IMR-90 (cell line): Measurements from ENCODE around the gene BLVRB. TPM values are rescaled to one million over a fixed set of nuclear protein-coding genes. Genes with fewer than 3 reads are reported as not detected.
A peak's percentile ranks its signal among the peaks of the same experiment; 100 is the strongest.

Experiments
- ATAC-seq: fragments of 200-7000 bp; cut with Tn5 transposase; 2 replicates; pipeline ENCODE4 v1.9.1; 2020; ENCODE audit warnings: low read depth, mild to moderate bottlenecking, moderate library complexity
- BruUV-seq: library from RNA; stranded (reverse); fragments of 400-500 nt; replicated peaks from 2 replicates; lab custom pipeline; 2021; lab: Mats Ljungman, UMichigan
- CTCF ChIA-PET: fragments of 300-600 bp; formaldehyde crosslinking; extraction: SDS; loops from one replicate; lab custom pipeline; 2021; ENCODE audit warnings: antibody characterized with exemption; lab: Yijun Ruan, JAX
- POLR2A ChIA-PET: fragments of 300-600 bp; sonication (Branson Sonifier 250); formaldehyde crosslinking; loops from one replicate; lab custom pipeline; 2022; ENCODE audit warnings: antibody characterized with exemption; ENCODE audit not compliant: unreplicated experiment; lab: Charles Lee
- DNase-seq: peaks from one replicate; pipeline ENCODE4 v3.0.0; 2013
- H2AFZ ChIP-seq: replicated peaks from 2 replicates; pipeline ENCODE3; 2013; ENCODE audit warnings: low read length, mild to moderate bottlenecking; ENCODE audit not compliant: poor library complexity
- H2AK5ac ChIP-seq: 2 replicates; pipeline ENCODE4 v1.6.1; 2013; ENCODE audit warnings: low read depth, low read length, inconsistent platforms
- H2AK9ac ChIP-seq: replicated peaks from 2 replicates; pipeline ENCODE3; 2013; ENCODE audit warnings: mild to moderate bottlenecking, low read depth, low read length, moderate library complexity; ENCODE audit not compliant: poor library complexity
- H2BK120ac ChIP-seq: 2 replicates; pipeline ENCODE4 v1.6.1; 2013; ENCODE audit warnings: low read depth, low read length, inconsistent platforms
- H2BK15ac ChIP-seq: 3 replicates; pipeline ENCODE4 v1.6.1; 2013; ENCODE audit warnings: low read depth, low read length, inconsistent platforms
- H2BK20ac ChIP-seq: 2 replicates; pipeline ENCODE4 v1.6.1; 2013; ENCODE audit warnings: low read depth, mild to moderate bottlenecking, inconsistent platforms, low read length, moderate library complexity
- H2BK5ac ChIP-seq: 2 replicates; pipeline ENCODE4 v1.6.1; 2013; ENCODE audit warnings: mild to moderate bottlenecking, low read depth, low read length, inconsistent platforms; ENCODE audit not compliant: poor library complexity, severe bottlenecking
- H3K14ac ChIP-seq: replicated peaks from 2 replicates; pipeline ENCODE4 v1.6.1; 2013; ENCODE audit warnings: low read depth, low read length, inconsistent platforms
- H3K18ac ChIP-seq: 2 replicates; pipeline ENCODE4 v1.6.1; 2013; ENCODE audit warnings: low read depth, low read length, control low read depth
- H3K23ac ChIP-seq: 2 replicates; pipeline ENCODE4 v1.6.1; 2013; ENCODE audit warnings: low read depth, low read length, inconsistent platforms
- H3K27ac ChIP-seq: 2 replicates; pipeline ENCODE4 v1.5.1; 2013; ENCODE audit warnings: mild to moderate bottlenecking, control low read depth, low read length; ENCODE audit not compliant: insufficient read depth
- H3K27me3 ChIP-seq: 2 replicates; pipeline ENCODE4 v1.6.1; 2013; ENCODE audit warnings: low read length; ENCODE audit not compliant: control insufficient read depth, insufficient read depth
- H3K36me3 ChIP-seq: 2 replicates; pipeline ENCODE4 v1.6.1; 2013; ENCODE audit warnings: low read length, mixed read lengths; ENCODE audit not compliant: control insufficient read depth, insufficient read depth
- H3K4ac ChIP-seq: 2 replicates; pipeline ENCODE4 v1.6.1; 2013; ENCODE audit warnings: low read depth, low read length, inconsistent platforms
- H3K4me1 ChIP-seq: 2 replicates; pipeline ENCODE4 v1.6.1; 2013; ENCODE audit warnings: low read length, mixed read lengths; ENCODE audit not compliant: control insufficient read depth, insufficient read depth
- H3K4me2 ChIP-seq: 2 replicates; pipeline ENCODE4 v1.6.1; 2013; ENCODE audit warnings: low read depth, mild to moderate bottlenecking, control low read depth, low read length, moderate library complexity
- H3K4me3 ChIP-seq: 2 replicates; pipeline ENCODE4 v1.5.1; 2013; ENCODE audit warnings: low read depth, mild to moderate bottlenecking, control low read depth, low read length, moderate library complexity; ENCODE audit not compliant: insufficient read depth
- H3K56ac ChIP-seq: 2 replicates; pipeline ENCODE4 v1.6.1; 2013; ENCODE audit warnings: low read length, inconsistent platforms; ENCODE audit not compliant: insufficient read depth; ENCODE audit errors: extremely low read depth
- H3K79me1 ChIP-seq, 2 experiments: 2 replicates each; pipeline ENCODE4 v1.6.1; 2013; ENCODE audit warnings: low read length in 2 of 2, inconsistent platforms in 1 of 2, low read depth in 1 of 2
- H3K9ac ChIP-seq: 2 replicates; pipeline ENCODE4 v1.6.1; 2013; ENCODE audit warnings: low read depth, low read length, control low read depth
- H3K9me1 ChIP-seq: 2 replicates; pipeline ENCODE4 v1.6.1; 2013; ENCODE audit warnings: low read length, inconsistent platforms; ENCODE audit not compliant: insufficient read depth
- H3K9me3 ChIP-seq: 2 replicates; pipeline ENCODE4 v1.6.1; 2013; ENCODE audit warnings: low read length; ENCODE audit not compliant: control insufficient read depth, insufficient read depth
- H4K20me1 ChIP-seq: 2 replicates; pipeline ENCODE4 v1.6.1; 2013; ENCODE audit warnings: low read length, inconsistent platforms; ENCODE audit not compliant: insufficient read depth
- H4K5ac ChIP-seq: 2 replicates; pipeline ENCODE4 v1.6.1; 2013; ENCODE audit warnings: mild to moderate bottlenecking, low read depth, low read length, control low read depth
- H4K8ac ChIP-seq, 2 experiments: 2 replicates each; pipeline ENCODE4 v1.6.1; 2013; ENCODE audit warnings: low read depth in 2 of 2, low read length in 2 of 2, control low read depth in 1 of 2, inconsistent platforms in 1 of 2
- H4K91ac ChIP-seq: 2 replicates; pipeline ENCODE4 v1.6.1; 2013; ENCODE audit warnings: low read depth, low read length, inconsistent platforms; ENCODE audit not compliant: insufficient read depth
- CEBPB ChIP-seq: IDR thresholded peaks from 2 replicates; pipeline ENCODE4 v1.6.1; 2012; ENCODE audit warnings: low read depth, low read length, improper control_type of control experiment
- MAFK ChIP-seq: IDR thresholded peaks from 2 replicates; pipeline ENCODE4 v1.6.1; 2012; ENCODE audit warnings: low read depth, low read length, improper control_type of control experiment
- MXI1 ChIP-seq: IDR thresholded peaks from 2 replicates; pipeline ENCODE4 v1.6.1; 2012; ENCODE audit warnings: low read depth, mild to moderate bottlenecking, low read length, moderate library complexity, borderline replicate concordance
- POLR2A ChIP-seq: IDR thresholded peaks from 2 replicates; pipeline ENCODE4 v1.6.1; 2012; ENCODE audit warnings: mild to moderate bottlenecking, low read depth, low read length
- RAD21 ChIP-seq: IDR thresholded peaks from 2 replicates; pipeline ENCODE4 v1.6.1; 2012; ENCODE audit warnings: low read length, improper control_type of control experiment
- RCOR1 ChIP-seq: IDR thresholded peaks from 2 replicates; pipeline ENCODE4 v1.6.1; 2012; ENCODE audit warnings: mild to moderate bottlenecking, low read length, improper control_type of control experiment; ENCODE audit not compliant: insufficient replicate concordance
- RFX5 ChIP-seq: IDR thresholded peaks from 2 replicates; pipeline ENCODE4 v1.8.0; 2012; ENCODE audit warnings: low read depth, mild to moderate bottlenecking, low read length, moderate library complexity
- SMC3 ChIP-seq: fragments of 150-350 bp; IDR thresholded peaks from 2 replicates; pipeline ENCODE4 v1.6.1; 2016; ENCODE audit warnings: low read depth, mild to moderate bottlenecking, antibody characterized with exemption, low read length, moderate library complexity
- WGBS, 2 experiments: methylation state at CpG; one replicate each; pipeline versions ENCODE4 v1.1.5 to v1.1.7; 2013; ENCODE audit warnings: missing lambda C conversion rate in 2 of 2; ENCODE audit not compliant: insufficient read length in 1 of 2; ENCODE audit errors: extremely low coverage in 2 of 2; 5-methylcytosine and 5-hydroxymethylcytosine counted together
- dilution Hi-C: fragments of 300-500 bp; cut with HindIII; formaldehyde crosslinking; loops from one replicate; pipeline ENCODE4 v1.14.3; 2018; ENCODE audit warnings: low sequenced_read_pairs; ENCODE audit not compliant: unreplicated experiment
- in situ Hi-C: fragments of 300-500 bp; cut with MboI; formaldehyde crosslinking; loops from 3 replicates; pipeline ENCODE4 v1.14.3; 2019; ENCODE audit warnings: low sequenced_read_pairs, inconsistent platforms, mixed read lengths
- intact Hi-C: fragments of 100-400 bp; cut with micrococcal nuclease; formaldehyde crosslinking; loops from 2 replicates; pipeline ENCODE4 v1.10.0; 2022
- polyA plus RNA-seq, 3 experiments: library from polyadenylated mRNA; depleted of rRNA; stranded (reverse); fragments of >200 nt; gene quantifications; 2 replicates each; pipeline ENCODE4 v1.2.3, GENCODE V29; 2012; ENCODE audit warnings: low replicate concordance in 1 of 3
- total RNA-seq: library from RNA; depleted of rRNA; stranded (reverse); fragments of >200 nt; gene quantifications from 2 replicates; pipeline ENCODE4 v1.2.3, GENCODE V29; 2012
- TF ChIP-seq, protein P1 (sequence below): fragments of 150-350 bp; IDR thresholded peaks from 2 replicates; pipeline ENCODE4 v1.6.1; 2016; ENCODE audit warnings: low read depth, mild to moderate bottlenecking, low read length, moderate library complexity, borderline replicate concordance
- TF ChIP-seq, protein P2 (sequence below): fragments of 150-350 bp; IDR thresholded peaks from 2 replicates; pipeline ENCODE4 v1.6.1; 2017; ENCODE audit warnings: mild to moderate bottlenecking, antibody characterized with exemption, low read length, low read depth

Gene BLVRB
- total and polyA plus RNA-seq, 2 of the 4 experiments (the other 2 are of a cell fraction): 65.2 to 102 TPM

- no peak overlapping the region for H2BK120ac ChIP-seq
- 89% methylated on average over 3 of the region's 7 CpGs; no CpG with 5 or more reads in 1 of the 2 experiments for WGBS, 2 experiments
- 0 out of 2 replicates have a peak, but pooled peaks have one; percentile 21 for ATAC-seq
- BruUV-seq: no TSS peak
- peaks cover 55% of the 10 kb centered on the region for H3K27me3 ChIP-seq
- no peak overlapping the region for H3K14ac ChIP-seq
- intact Hi-C loops: no loop called here
- H4K91ac ChIP-seq: no peak overlapping the region
- no peak overlapping the region for H3K4me2 ChIP-seq
- no peaks in the 10 kb centered on the region for H3K79me1 ChIP-seq
- no peak overlapping the region for H3K23ac ChIP-seq
- no peaks in the 10 kb centered on the region for H3K9me3 ChIP-seq
- DNase-seq: peak; percentile 13
- no peak overlapping the region for H4K8ac ChIP-seq
- dilution Hi-C loops: no loop called here
- H3K4ac ChIP-seq: no peak overlapping the region
- no peak overlapping the region for H3K56ac ChIP-seq
- no peaks in the 10 kb centered on the region for H4K20me1 ChIP-seq
- TF ChIP-seq RFX5: no peak
- TF ChIP-seq RAD21: no peak
- TF ChIP-seq, protein P1, sequence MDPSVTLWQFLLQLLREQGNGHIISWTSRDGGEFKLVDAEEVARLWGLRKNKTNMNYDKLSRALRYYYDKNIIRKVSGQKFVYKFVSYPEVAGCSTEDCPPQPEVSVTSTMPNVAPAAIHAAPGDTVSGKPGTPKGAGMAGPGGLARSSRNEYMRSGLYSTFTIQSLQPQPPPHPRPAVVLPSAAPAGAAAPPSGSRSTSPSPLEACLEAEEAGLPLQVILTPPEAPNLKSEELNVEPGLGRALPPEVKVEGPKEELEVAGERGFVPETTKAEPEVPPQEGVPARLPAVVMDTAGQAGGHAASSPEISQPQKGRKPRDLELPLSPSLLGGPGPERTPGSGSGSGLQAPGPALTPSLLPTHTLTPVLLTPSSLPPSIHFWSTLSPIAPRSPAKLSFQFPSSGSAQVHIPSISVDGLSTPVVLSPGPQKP: no peak
- no peak for TF ChIP-seq MXI1
- no peak for TF ChIP-seq CEBPB
- no peak for TF ChIP-seq POLR2A
- TF ChIP-seq, protein P2, sequence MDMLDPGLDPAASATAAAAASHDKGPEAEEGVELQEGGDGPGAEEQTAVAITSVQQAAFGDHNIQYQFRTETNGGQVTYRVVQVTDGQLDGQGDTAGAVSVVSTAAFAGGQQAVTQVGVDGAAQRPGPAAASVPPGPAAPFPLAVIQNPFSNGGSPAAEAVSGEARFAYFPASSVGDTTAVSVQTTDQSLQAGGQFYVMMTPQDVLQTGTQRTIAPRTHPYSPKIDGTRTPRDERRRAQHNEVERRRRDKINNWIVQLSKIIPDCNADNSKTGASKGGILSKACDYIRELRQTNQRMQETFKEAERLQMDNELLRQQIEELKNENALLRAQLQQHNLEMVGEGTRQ: no peak
- no peak for TF ChIP-seq SMC3
- TF ChIP-seq RCOR1: no peak
- no peak for TF ChIP-seq MAFK
- no peak overlapping the region for H2BK20ac ChIP-seq
- no peak overlapping the region for H2BK15ac ChIP-seq
- H3K4me1 ChIP-seq: no peaks in the 10 kb centered on the region
- in situ Hi-C loops: loop anchor here (25.0 kb wide), 2 partner anchors 198 to 373 kb away; no protein-coding TSS in a partner anchor
- CTCF ChIA-PET: interaction anchor here (1.3 to 2.4 kb wide), 2 partner anchors 13 to 45 kb away, joined by 4 to 7 read pairs; partner anchors contain the start of gene BLVRB
- H2BK5ac ChIP-seq: no peak overlapping the region
- no peak overlapping the region for H2AFZ ChIP-seq
- H3K36me3 ChIP-seq: no peaks in the 10 kb centered on the region
- POLR2A ChIA-PET: no interaction called here
- H3K27ac ChIP-seq: no peak overlapping the region
- H3K9ac ChIP-seq: no peak overlapping the region
- no peaks in the 10 kb centered on the region; the same call in 1 of the 2 replicates for H3K9me1 ChIP-seq
- H4K5ac ChIP-seq: no peak overlapping the region
- H3K4me3 ChIP-seq: no peak overlapping the region
- H3K18ac ChIP-seq: no peak overlapping the region
- H2AK5ac ChIP-seq: no peak overlapping the region
- no peak overlapping the region for H2AK9ac ChIP-seq
Measured at GRCh38 chr19:40510526-40511115, 45.1 kb upstream of the BLVRB start.
